GM19023 (cell line): ENCODE data around the gene RTN4RL2.

Source experiments
- ATAC-seq: cut with Tn5 transposase; IDR thresholded peaks from one replicate; pipeline ENCODE4 v1.9.1; 2021; ENCODE audit warnings: mild to moderate bottlenecking, moderate library complexity; ENCODE audit not compliant: unreplicated experiment

The RTN4RL2 gene

GRCh38 chr11:57516061-57516443 is 55.7 kb downstream of the RTN4RL2 start:
- ATAC-seq, result no peak

- no peak for ATAC-seq
Observed at GRCh38 chr11:57521116-57521515, 60.8 kb downstream of the RTN4RL2 start.

GRCh38 chr11:57523419-57523818 is 63.1 kb downstream of the RTN4RL2 start:
- no peak for ATAC-seq
